HepG2 (cell line): Measurements from ENCODE around the gene IGFLR1. TPM values are rescaled to one million over a fixed set of nuclear protein-coding genes. Genes with fewer than 3 reads are reported as not detected.

Experiments used
- ATRX ChIP-seq: sonication (generic); formaldehyde crosslinking; IDR thresholded peaks from 2 replicates; pipeline ENCODE4 v1.4.0; 2020; ENCODE audit warnings: missing genetic modification reagents, borderline replicate concordance
- CEBPB ChIP-seq: IDR thresholded peaks from 2 replicates; pipeline ENCODE4 v1.6.1; 2011; ENCODE audit warnings: low read depth, low read length, improper control_type of control experiment, borderline replicate concordance
- CEBPG ChIP-seq: IDR thresholded peaks from 2 replicates; pipeline ENCODE4 v1.6.1; 2016
- FOSL2 ChIP-seq: sonication (generic); formaldehyde crosslinking; IDR thresholded peaks from 2 replicates; pipeline ENCODE4 v1.4.0; 2020; ENCODE audit warnings: missing genetic modification reagents
- KDM2A ChIP-seq: sonication (generic); formaldehyde crosslinking; IDR thresholded peaks from 2 replicates; pipeline ENCODE4 v1.4.0; 2020; ENCODE audit warnings: low read depth, missing genetic modification reagents, borderline replicate concordance
- MAZ ChIP-seq, 2 experiments: sonication (generic) in 1 of 2; formaldehyde crosslinking in 1 of 2; IDR thresholded peaks; 2 replicates each; pipeline versions ENCODE4 v1.5.0 to v1.6.1; 2012 to 2020; ENCODE audit warnings: low read depth in 2 of 2, mild to moderate bottlenecking in 2 of 2, borderline replicate concordance in 1 of 2, improper control_type of control experiment in 1 of 2, low read length in 1 of 2, missing genetic modification reagents in 1 of 2, moderate library complexity in 1 of 2
- MNT ChIP-seq: fragments of 450-650 bp; IDR thresholded peaks from 2 replicates; pipeline ENCODE4 v1.6.1; 2016
- NONO ChIP-seq, 2 experiments: fragments of 450-650 bp in 1 of 2; sonication (generic) in 1 of 2; formaldehyde crosslinking in 1 of 2; IDR thresholded peaks in 1 of 2; conservative IDR thresholded peaks in 1 of 2; 2 replicates each; pipeline versions ENCODE4 v1.6.1 to v1.8.0; 2017 to 2022; ENCODE audit warnings: mild to moderate bottlenecking in 1 of 2, missing genetic modification reagents in 1 of 2, moderate library complexity in 1 of 2
- PHF20 ChIP-seq: sonication (generic); formaldehyde crosslinking; IDR thresholded peaks from 2 replicates; pipeline ENCODE4 v1.5.0; 2020; ENCODE audit warnings: mild to moderate bottlenecking, missing genetic modification reagents
- PHF8 ChIP-seq: sonication (generic); formaldehyde crosslinking; IDR thresholded peaks from 2 replicates; pipeline ENCODE4 v1.5.0; 2020; ENCODE audit warnings: missing genetic modification reagents
- RBM39 ChIP-seq: fragments of 200-400 bp; formaldehyde crosslinking; IDR thresholded peaks from one replicate; pipeline ENCODE4 v1.6.1; 2018; ENCODE audit warnings: antibody characterized with exemption, mild to moderate bottlenecking, low read depth, low read length; ENCODE audit not compliant: poor library complexity, severe bottlenecking
- ZNF280D ChIP-seq: sonication (generic); formaldehyde crosslinking; IDR thresholded peaks from 2 replicates; pipeline ENCODE4 v1.5.1; 2020; ENCODE audit warnings: mild to moderate bottlenecking, missing genetic modification reagents
- ZNF34 ChIP-seq: sonication (generic); formaldehyde crosslinking; IDR thresholded peaks from 2 replicates; pipeline ENCODE4 v1.4.0; 2020; ENCODE audit warnings: mild to moderate bottlenecking, missing genetic modification reagents, borderline replicate concordance
- ZNF367 ChIP-seq: sonication (generic); formaldehyde crosslinking; IDR thresholded peaks from 2 replicates; pipeline ENCODE4 v1.4.0; 2020; ENCODE audit warnings: missing genetic modification reagents, borderline replicate concordance
- ZNF530 ChIP-seq: sonication (generic); formaldehyde crosslinking; IDR thresholded peaks from 2 replicates; pipeline ENCODE4 v1.5.0; 2020; ENCODE audit warnings: low read depth, mild to moderate bottlenecking, missing genetic modification reagents
- ZNF546 ChIP-seq: sonication (generic); formaldehyde crosslinking; conservative IDR thresholded peaks from 2 replicates; pipeline ENCODE4 v1.8.1; 2023; ENCODE audit warnings: mild to moderate bottlenecking, missing genetic modification reagents
- ZNF7 ChIP-seq: IDR thresholded peaks from 2 replicates; pipeline ENCODE4 v1.6.1; 2016; ENCODE audit warnings: missing biosample characterization, missing genetic modification reagents
- ZNF816 ChIP-seq: sonication (generic); formaldehyde crosslinking; IDR thresholded peaks from 2 replicates; pipeline ENCODE4 v1.8.0; 2022; ENCODE audit warnings: missing genetic modification reagents, mild to moderate bottlenecking, borderline replicate concordance
- ZSCAN12 ChIP-seq: sonication (generic); formaldehyde crosslinking; IDR thresholded peaks from 2 replicates; pipeline ENCODE4 v1.9.0; 2021; ENCODE audit warnings: mild to moderate bottlenecking, missing genetic modification reagents
- ZSCAN31 ChIP-seq: sonication (generic); formaldehyde crosslinking; IDR thresholded peaks from 2 replicates; pipeline ENCODE4 v1.5.0; 2020; ENCODE audit warnings: low read depth, mild to moderate bottlenecking, missing genetic modification reagents
- polyA plus RNA-seq, 8 experiments: library from polyadenylated mRNA; depleted of rRNA in 3 of 8; stranded (reverse) in 7 of 8; unstranded in 1 of 8; fragments of >200 nt; fragmentation: Illumina TruSeq in 4 of 8; extraction: Trizol in 4 of 8; gene quantifications; 2 replicates each; pipeline versions ENCODE4 v1.2.1 to v1.2.3, GENCODE V29; 2011 to 2016; ENCODE audit warnings: low read depth in 4 of 8, missing spikeins in 1 of 8, mixed read lengths in 1 of 8; ENCODE audit not compliant: insufficient read depth in 1 of 8
- total RNA-seq, 5 experiments: library from RNA; depleted of rRNA; stranded (reverse); fragments of >200 nt; fragmentation: Illumina TruSeq; extraction: Trizol; gene quantifications; 2 replicates each; pipeline ENCODE4 v1.2.3, GENCODE V29; 2016; ENCODE audit warnings: low read depth in 1 of 5
- TF ChIP-seq, protein P1 (sequence below): sonication (generic); formaldehyde crosslinking; IDR thresholded peaks from 2 replicates; pipeline ENCODE4 v1.5.0; 2020; ENCODE audit warnings: missing genetic modification reagents, mild to moderate bottlenecking, borderline replicate concordance
- TF ChIP-seq, protein P2 (sequence below): sonication (generic); formaldehyde crosslinking; IDR thresholded peaks from 2 replicates; pipeline ENCODE4 v1.4.0; 2020; ENCODE audit warnings: missing genetic modification reagents; ENCODE audit errors: not compliant biosample characterization

The IGFLR1 gene
- total and polyA plus RNA-seq, 2 of the 13 experiments (the other 11 are each of a cell fraction or from before 2014, with no cell fraction given): 5.4 to 8.9 TPM

- TF ChIP-seq MNT (no peak), KDM2A (CRISPR knock-in tag) (no peak), ZSCAN31 (CRISPR knock-in tag) (peak; percentile 72; the same call in 1 of the 2 replicates), ZNF34 (CRISPR knock-in tag) (no peak), MAZ (IDR thresholded peaks at IDR 0.05; ENCODE audit: borderline replicate concordance, low read depth, low read length) (no peak), MAZ (CRISPR knock-in tag; IDR thresholded peaks at IDR 0.05; ENCODE audit: low read depth) (peak; percentile 61; the same call in 1 of the 2 replicates), ZSCAN12 (CRISPR knock-in tag) (no peak), FOSL2 (CRISPR knock-in tag) (no peak), ZNF816 (no peak), NONO (IDR thresholded peaks at IDR 0.05) (no peak), NONO (CRISPR knock-in tag; conservative IDR thresholded peaks at IDR 0.05) (peak; percentile 40; the same call in 1 of the 2 replicates), ZNF530 (CRISPR knock-in tag) (no peak), ZNF367 (no peak), ZNF280D (no peak), RBM39 (no peak), CEBPG (no peak), PHF20 (CRISPR knock-in tag) (no peak), ATRX (no peak), CEBPB (no peak), PHF8 (CRISPR knock-in tag) (no peak; the same call in 1 of the 2 replicates), ZNF546 (CRISPR knock-in tag) (no peak), ZNF7 (CRISPR knock-in tag) (no peak)
- TF ChIP-seq, protein P1, sequence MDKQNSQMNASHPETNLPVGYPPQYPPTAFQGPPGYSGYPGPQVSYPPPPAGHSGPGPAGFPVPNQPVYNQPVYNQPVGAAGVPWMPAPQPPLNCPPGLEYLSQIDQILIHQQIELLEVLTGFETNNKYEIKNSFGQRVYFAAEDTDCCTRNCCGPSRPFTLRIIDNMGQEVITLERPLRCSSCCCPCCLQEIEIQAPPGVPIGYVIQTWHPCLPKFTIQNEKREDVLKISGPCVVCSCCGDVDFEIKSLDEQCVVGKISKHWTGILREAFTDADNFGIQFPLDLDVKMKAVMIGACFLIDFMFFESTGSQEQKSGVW (CRISPR knock-in tag): no peak
- TF ChIP-seq, protein P2, sequence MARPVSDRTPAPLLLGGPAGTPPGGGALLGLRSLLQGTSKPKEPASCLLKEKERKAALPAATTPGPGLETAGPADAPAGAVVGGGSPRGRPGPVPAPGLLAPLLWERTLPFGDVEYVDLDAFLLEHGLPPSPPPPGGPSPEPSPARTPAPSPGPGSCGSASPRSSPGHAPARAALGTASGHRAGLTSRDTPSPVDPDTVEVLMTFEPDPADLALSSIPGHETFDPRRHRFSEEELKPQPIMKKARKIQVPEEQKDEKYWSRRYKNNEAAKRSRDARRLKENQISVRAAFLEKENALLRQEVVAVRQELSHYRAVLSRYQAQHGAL (CRISPR knock-in tag): no peak
Measured at GRCh38 chr19:35790981-35791813, 48.9 kb upstream of the IGFLR1 start (continued).
